IMR-90 (cell line): Measurements from ENCODE around the gene CNTN5. TPM values are rescaled to one million over a fixed set of nuclear protein-coding genes. Genes with fewer than 3 reads are reported as not detected.

Source experiments
- ATAC-seq: fragments of 200-7000 bp; cut with Tn5 transposase; 2 replicates; pipeline ENCODE4 v1.9.1; 2020; ENCODE audit warnings: low read depth, mild to moderate bottlenecking, moderate library complexity
- BruUV-seq: library from RNA; stranded (reverse); fragments of 400-500 nt; replicated peaks from 2 replicates; lab custom pipeline; 2021; lab: Mats Ljungman, UMichigan
- CTCF ChIA-PET: fragments of 300-600 bp; formaldehyde crosslinking; extraction: SDS; loops from one replicate; lab custom pipeline; 2021; ENCODE audit warnings: antibody characterized with exemption; lab: Yijun Ruan, JAX
- POLR2A ChIA-PET: fragments of 300-600 bp; sonication (Branson Sonifier 250); formaldehyde crosslinking; loops from one replicate; lab custom pipeline; 2022; ENCODE audit warnings: antibody characterized with exemption; ENCODE audit not compliant: unreplicated experiment; lab: Charles Lee
- DNase-seq: peaks from one replicate; pipeline ENCODE4 v3.0.0; 2013
- H2AFZ ChIP-seq: replicated peaks from 2 replicates; pipeline ENCODE3; 2013; ENCODE audit warnings: low read length, mild to moderate bottlenecking; ENCODE audit not compliant: poor library complexity
- H2AK5ac ChIP-seq: 2 replicates; pipeline ENCODE4 v1.6.1; 2013; ENCODE audit warnings: low read depth, low read length, inconsistent platforms
- H2AK9ac ChIP-seq: replicated peaks from 2 replicates; pipeline ENCODE3; 2013; ENCODE audit warnings: mild to moderate bottlenecking, low read depth, low read length, moderate library complexity; ENCODE audit not compliant: poor library complexity
- H2BK120ac ChIP-seq: 2 replicates; pipeline ENCODE4 v1.6.1; 2013; ENCODE audit warnings: low read depth, low read length, inconsistent platforms
- H2BK15ac ChIP-seq: 3 replicates; pipeline ENCODE4 v1.6.1; 2013; ENCODE audit warnings: low read depth, low read length, inconsistent platforms
- H2BK20ac ChIP-seq: 2 replicates; pipeline ENCODE4 v1.6.1; 2013; ENCODE audit warnings: low read depth, mild to moderate bottlenecking, inconsistent platforms, low read length, moderate library complexity
- H2BK5ac ChIP-seq: 2 replicates; pipeline ENCODE4 v1.6.1; 2013; ENCODE audit warnings: mild to moderate bottlenecking, low read depth, low read length, inconsistent platforms; ENCODE audit not compliant: poor library complexity, severe bottlenecking
- H3K14ac ChIP-seq: replicated peaks from 2 replicates; pipeline ENCODE4 v1.6.1; 2013; ENCODE audit warnings: low read depth, low read length, inconsistent platforms
- H3K18ac ChIP-seq: 2 replicates; pipeline ENCODE4 v1.6.1; 2013; ENCODE audit warnings: low read depth, low read length, control low read depth
- H3K23ac ChIP-seq: 2 replicates; pipeline ENCODE4 v1.6.1; 2013; ENCODE audit warnings: low read depth, low read length, inconsistent platforms
- H3K27ac ChIP-seq: 2 replicates; pipeline ENCODE4 v1.5.1; 2013; ENCODE audit warnings: mild to moderate bottlenecking, control low read depth, low read length; ENCODE audit not compliant: insufficient read depth
- H3K27me3 ChIP-seq: 2 replicates; pipeline ENCODE4 v1.6.1; 2013; ENCODE audit warnings: low read length; ENCODE audit not compliant: control insufficient read depth, insufficient read depth
- H3K36me3 ChIP-seq: 2 replicates; pipeline ENCODE4 v1.6.1; 2013; ENCODE audit warnings: low read length, mixed read lengths; ENCODE audit not compliant: control insufficient read depth, insufficient read depth
- H3K4ac ChIP-seq: 2 replicates; pipeline ENCODE4 v1.6.1; 2013; ENCODE audit warnings: low read depth, low read length, inconsistent platforms
- H3K4me1 ChIP-seq: 2 replicates; pipeline ENCODE4 v1.6.1; 2013; ENCODE audit warnings: low read length, mixed read lengths; ENCODE audit not compliant: control insufficient read depth, insufficient read depth
- H3K4me2 ChIP-seq: 2 replicates; pipeline ENCODE4 v1.6.1; 2013; ENCODE audit warnings: low read depth, mild to moderate bottlenecking, control low read depth, low read length, moderate library complexity
- H3K4me3 ChIP-seq: 2 replicates; pipeline ENCODE4 v1.5.1; 2013; ENCODE audit warnings: low read depth, mild to moderate bottlenecking, control low read depth, low read length, moderate library complexity; ENCODE audit not compliant: insufficient read depth
- H3K56ac ChIP-seq: 2 replicates; pipeline ENCODE4 v1.6.1; 2013; ENCODE audit warnings: low read length, inconsistent platforms; ENCODE audit not compliant: insufficient read depth; ENCODE audit errors: extremely low read depth
- H3K79me1 ChIP-seq, 2 experiments: 2 replicates each; pipeline ENCODE4 v1.6.1; 2013; ENCODE audit warnings: low read length in 2 of 2, inconsistent platforms in 1 of 2, low read depth in 1 of 2
- H3K9ac ChIP-seq: 2 replicates; pipeline ENCODE4 v1.6.1; 2013; ENCODE audit warnings: low read depth, low read length, control low read depth
- H3K9me1 ChIP-seq: 2 replicates; pipeline ENCODE4 v1.6.1; 2013; ENCODE audit warnings: low read length, inconsistent platforms; ENCODE audit not compliant: insufficient read depth
- H3K9me3 ChIP-seq: 2 replicates; pipeline ENCODE4 v1.6.1; 2013; ENCODE audit warnings: low read length; ENCODE audit not compliant: control insufficient read depth, insufficient read depth
- H4K20me1 ChIP-seq: 2 replicates; pipeline ENCODE4 v1.6.1; 2013; ENCODE audit warnings: low read length, inconsistent platforms; ENCODE audit not compliant: insufficient read depth
- H4K5ac ChIP-seq: 2 replicates; pipeline ENCODE4 v1.6.1; 2013; ENCODE audit warnings: mild to moderate bottlenecking, low read depth, low read length, control low read depth
- H4K8ac ChIP-seq, 2 experiments: 2 replicates each; pipeline ENCODE4 v1.6.1; 2013; ENCODE audit warnings: low read depth in 2 of 2, low read length in 2 of 2, control low read depth in 1 of 2, inconsistent platforms in 1 of 2
- H4K91ac ChIP-seq: 2 replicates; pipeline ENCODE4 v1.6.1; 2013; ENCODE audit warnings: low read depth, low read length, inconsistent platforms; ENCODE audit not compliant: insufficient read depth
- BHLHE40 ChIP-seq: fragments of 150-350 bp; IDR thresholded peaks from 2 replicates; pipeline ENCODE4 v1.6.1; 2016; ENCODE audit warnings: mild to moderate bottlenecking, low read depth, low read length
- CEBPB ChIP-seq: IDR thresholded peaks from 2 replicates; pipeline ENCODE4 v1.6.1; 2012; ENCODE audit warnings: low read depth, low read length, improper control_type of control experiment
- FOS ChIP-seq: fragments of 150-350 bp; IDR thresholded peaks from 2 replicates; pipeline ENCODE4 v1.6.1; 2016; ENCODE audit warnings: low read depth, low read length
- MAFK ChIP-seq: IDR thresholded peaks from 2 replicates; pipeline ENCODE4 v1.6.1; 2012; ENCODE audit warnings: low read depth, low read length, improper control_type of control experiment
- MAZ ChIP-seq: IDR thresholded peaks from 2 replicates; pipeline ENCODE4 v1.6.1; 2012; ENCODE audit warnings: low read depth, mild to moderate bottlenecking, low read length, improper control_type of control experiment, moderate library complexity, borderline replicate concordance
- MXI1 ChIP-seq: IDR thresholded peaks from 2 replicates; pipeline ENCODE4 v1.6.1; 2012; ENCODE audit warnings: low read depth, mild to moderate bottlenecking, low read length, moderate library complexity, borderline replicate concordance
- RCOR1 ChIP-seq: IDR thresholded peaks from 2 replicates; pipeline ENCODE4 v1.6.1; 2012; ENCODE audit warnings: mild to moderate bottlenecking, low read length, improper control_type of control experiment; ENCODE audit not compliant: insufficient replicate concordance
- RFX5 ChIP-seq: IDR thresholded peaks from 2 replicates; pipeline ENCODE4 v1.8.0; 2012; ENCODE audit warnings: low read depth, mild to moderate bottlenecking, low read length, moderate library complexity
- SMC3 ChIP-seq: fragments of 150-350 bp; IDR thresholded peaks from 2 replicates; pipeline ENCODE4 v1.6.1; 2016; ENCODE audit warnings: low read depth, mild to moderate bottlenecking, antibody characterized with exemption, low read length, moderate library complexity
- WGBS, 2 experiments: methylation state at CpG; one replicate each; pipeline versions ENCODE4 v1.1.5 to v1.1.7; 2013; ENCODE audit warnings: missing lambda C conversion rate in 2 of 2; ENCODE audit not compliant: insufficient read length in 1 of 2; ENCODE audit errors: extremely low coverage in 2 of 2; 5-methylcytosine and 5-hydroxymethylcytosine counted together
- dilution Hi-C: fragments of 300-500 bp; cut with HindIII; formaldehyde crosslinking; loops from one replicate; pipeline ENCODE4 v1.14.3; 2018; ENCODE audit warnings: low sequenced_read_pairs; ENCODE audit not compliant: unreplicated experiment
- in situ Hi-C: fragments of 300-500 bp; cut with MboI; formaldehyde crosslinking; loops from 3 replicates; pipeline ENCODE4 v1.14.3; 2019; ENCODE audit warnings: low sequenced_read_pairs, inconsistent platforms, mixed read lengths
- intact Hi-C: fragments of 100-400 bp; cut with micrococcal nuclease; formaldehyde crosslinking; loops from 2 replicates; pipeline ENCODE4 v1.10.0; 2022
- polyA plus RNA-seq, 3 experiments: library from polyadenylated mRNA; depleted of rRNA; stranded (reverse); fragments of >200 nt; gene quantifications; 2 replicates each; pipeline ENCODE4 v1.2.3, GENCODE V29; 2012; ENCODE audit warnings: low replicate concordance in 1 of 3
- total RNA-seq: library from RNA; depleted of rRNA; stranded (reverse); fragments of >200 nt; gene quantifications from 2 replicates; pipeline ENCODE4 v1.2.3, GENCODE V29; 2012

The CNTN5 gene
- total and polyA plus RNA-seq, 2 of the 4 experiments (the other 2 are of a cell fraction), result not detected

DNA sequence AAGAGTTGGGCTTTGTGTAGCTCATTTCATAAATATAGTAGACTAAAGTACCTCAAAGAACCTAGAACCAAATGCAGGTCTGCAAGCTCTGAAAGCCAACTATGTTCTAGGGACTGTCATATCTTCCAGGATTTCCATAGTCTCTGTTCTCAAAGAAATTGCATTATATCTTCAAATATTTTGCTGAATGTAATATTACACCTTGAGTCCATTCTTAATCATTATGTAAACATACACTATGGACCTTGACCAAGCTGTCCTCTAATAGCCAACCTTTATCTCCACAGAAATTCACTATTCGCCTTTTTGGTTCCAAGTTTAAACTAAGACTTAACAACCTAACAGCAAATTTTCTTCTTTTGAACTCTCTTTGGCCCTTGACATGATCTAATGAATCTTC, 987.7 kb downstream of the CNTN5 start:
- H2AFZ ChIP-seq, result no peak overlapping the region
- ChIA-PET CTCF (interaction anchor here (1.0 kb wide), 1 partner anchor 40 kb away, joined by 3 read pairs; no protein-coding TSS in a partner anchor), POLR2A (interaction anchor here (0.6 kb wide), 1 partner anchor 138 kb away, joined by 22 read pairs; no protein-coding TSS in a partner anchor)
- peaks cover 8% of the 10 kb centered on the region; the same call in 1 of the 2 replicates for H3K9me3 ChIP-seq
- H3K23ac ChIP-seq, result no peak overlapping the region
- H3K18ac ChIP-seq, result no peak overlapping the region
- H3K27ac ChIP-seq, result no peak overlapping the region
- no peak overlapping the region for H3K56ac ChIP-seq
- H3K36me3 ChIP-seq, result no peaks in the 10 kb centered on the region
- TF ChIP-seq BHLHE40 (no peak), MXI1 (no peak), FOS (no peak), RFX5 (no peak), RCOR1 (no peak), SMC3 (no peak), MAZ (no peak), MAFK (no peak), CEBPB (no peak)
- no peak overlapping the region for H2AK5ac ChIP-seq
- no CpG with 5 or more reads among the region's 1 CpG for WGBS, 2 experiments
- no peak overlapping the region for H4K91ac ChIP-seq
- in situ Hi-C loops (no loop called here), intact Hi-C loops (no loop called here), dilution Hi-C loops (no loop called here)
- H2BK20ac ChIP-seq, result no peak overlapping the region
- no peak overlapping the region for H3K4ac ChIP-seq
- no peaks in the 10 kb centered on the region for H3K27me3 ChIP-seq
- H3K9me1 ChIP-seq, result no peaks in the 10 kb centered on the region
- no peak overlapping the region for H4K8ac ChIP-seq
- no peaks in the 10 kb centered on the region for H4K20me1 ChIP-seq
- no peak overlapping the region for H3K4me3 ChIP-seq
- H2AK9ac ChIP-seq, result no peak overlapping the region
- no TSS peak for BruUV-seq
- H3K79me1 ChIP-seq, result no peaks in the 10 kb centered on the region
- H3K9ac ChIP-seq, result no peak overlapping the region
- H2BK15ac ChIP-seq, result no peak overlapping the region
- no peak overlapping the region for H2BK120ac ChIP-seq
- H3K14ac ChIP-seq, result no peak overlapping the region
- H3K4me1 ChIP-seq, result no peaks in the 10 kb centered on the region
- H3K4me2 ChIP-seq, result no peak overlapping the region
- no peak for DNase-seq
- no peak overlapping the region for H4K5ac ChIP-seq
- no peak for ATAC-seq
- H2BK5ac ChIP-seq, result no peak overlapping the region
